Heart left ventricle (tissue), 13 donors: Measurements from ENCODE around the gene WDR87.

Experiments
- POLR2A ChIP-seq, 2 donors: fragments of 450-650 bp; IDR thresholded peaks; one replicate each; pipeline ENCODE4 v1.6.1; 2017; ENCODE audit warnings: antibody characterized with exemption in 2 of 2, mild to moderate bottlenecking in 2 of 2, moderate library complexity in 2 of 2
- TF ChIP-seq, protein P1 (sequence below), 12 donors: fragments of 200-600 bp; sonication (generic) in 4 of 12; IDR thresholded peaks; one replicate each; pipeline versions ENCODE4 v1.5.0 to v1.8.0; 2018 to 2022; ENCODE audit warnings: antibody characterized with exemption in 12 of 12, mild to moderate bottlenecking in 5 of 12
- donor health status: ischemic (EF 13 %, LVEDD 7.1; RV severe dilation, severe dysfunction).
- donor health status: DM: no; HTN: yes; CAD: no.
- donor health status: DM: no; HTN: no; CAD: no.
- donor health status: ischemic (EF 25% LVEDD 6.9; RV normal size, moderate dysfunction).
- donor health status: ischemic (EF 25% LVEDD 5.7; RV mildly dilated, moderate dysfunction).
- donor health status: ischemic (EF 35%, LVEDD 5.7; RV mildly dilated, moderate dysfunction).
- donor health status: nonischemic (EF 11% LVEDD 7.7; RV severe dilation, severe dysfunction).
- donor health status: DM: yes; HTN: yes; CAD: no.
- donor health status: PGD.
- donor health status: ischemic (EF 29% LVEDD 5.4; RV normal size, mild dysfunction).
- donor health status: nonischemic (EF 23%, LVEDD 6.1; RV moderate dilation, normal function).

DNA sequence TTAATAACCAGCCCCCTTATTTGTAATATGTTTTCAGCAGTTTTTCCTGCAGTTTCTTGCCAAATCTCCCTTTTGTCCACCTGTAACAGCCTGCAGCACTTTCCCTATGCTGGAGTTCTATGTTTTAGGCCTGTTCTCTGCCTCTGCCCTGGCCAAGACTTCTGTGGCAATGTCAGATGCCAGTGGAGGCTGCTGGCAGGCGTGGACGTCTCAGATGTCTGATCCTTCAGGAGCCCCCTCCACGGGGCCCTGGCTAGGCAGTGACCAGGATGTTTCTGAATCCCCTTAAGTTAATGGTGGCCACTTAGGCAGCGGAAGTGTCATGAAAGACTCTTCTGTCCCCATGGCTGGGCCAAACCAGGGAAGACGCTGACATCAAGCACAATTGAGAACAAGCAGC, 41.4 kb upstream of the WDR87 start:
- TF ChIP-seq, protein P1, sequence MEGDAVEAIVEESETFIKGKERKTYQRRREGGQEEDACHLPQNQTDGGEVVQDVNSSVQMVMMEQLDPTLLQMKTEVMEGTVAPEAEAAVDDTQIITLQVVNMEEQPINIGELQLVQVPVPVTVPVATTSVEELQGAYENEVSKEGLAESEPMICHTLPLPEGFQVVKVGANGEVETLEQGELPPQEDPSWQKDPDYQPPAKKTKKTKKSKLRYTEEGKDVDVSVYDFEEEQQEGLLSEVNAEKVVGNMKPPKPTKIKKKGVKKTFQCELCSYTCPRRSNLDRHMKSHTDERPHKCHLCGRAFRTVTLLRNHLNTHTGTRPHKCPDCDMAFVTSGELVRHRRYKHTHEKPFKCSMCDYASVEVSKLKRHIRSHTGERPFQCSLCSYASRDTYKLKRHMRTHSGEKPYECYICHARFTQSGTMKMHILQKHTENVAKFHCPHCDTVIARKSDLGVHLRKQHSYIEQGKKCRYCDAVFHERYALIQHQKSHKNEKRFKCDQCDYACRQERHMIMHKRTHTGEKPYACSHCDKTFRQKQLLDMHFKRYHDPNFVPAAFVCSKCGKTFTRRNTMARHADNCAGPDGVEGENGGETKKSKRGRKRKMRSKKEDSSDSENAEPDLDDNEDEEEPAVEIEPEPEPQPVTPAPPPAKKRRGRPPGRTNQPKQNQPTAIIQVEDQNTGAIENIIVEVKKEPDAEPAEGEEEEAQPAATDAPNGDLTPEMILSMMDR (IDR thresholded peaks at IDR 0.05): no peak
- TF ChIP-seq POLR2A (IDR thresholded peaks at IDR 0.05): no peak
